SK-N-SH (cell line): ENCODE results near the gene FBXO10. TPM values are rescaled to one million over a fixed set of nuclear protein-coding genes. Genes with fewer than 3 reads are reported as not detected.

Experiments
- CTCF ChIA-PET: fragments of 300-600, 350-600 bp; formaldehyde crosslinking; extraction: SDS; loops from one replicate; lab custom pipeline; 2021; lab: Yijun Ruan, JAX
- POLR2A ChIA-PET: fragments of 350-600 bp; sonication (Branson Sonifier 250); formaldehyde crosslinking; extraction: SDS; loops from one replicate; lab custom pipeline; 2020; ENCODE audit warnings: antibody characterized with exemption, inconsistent platforms; lab: Yijun Ruan, JAX
- DNase-seq: peaks from one replicate; pipeline ENCODE4 v3.0.0; 2012
- H2AFZ ChIP-seq: fragments of 200-600 bp; sonication (generic); 2 replicates; pipeline ENCODE4 v1.8.1; 2016; ENCODE audit warnings: antibody characterized with exemption, mild to moderate bottlenecking, low read depth
- H3F3A ChIP-seq: fragments of 200-600 bp; sonication (generic); replicated peaks from 2 replicates; pipeline ENCODE3; 2016; ENCODE audit warnings: antibody characterized with exemption, mild to moderate bottlenecking; ENCODE audit not compliant: insufficient read depth
- H3K27ac ChIP-seq, 2 experiments: fragments of 200-500 bp in 1 of 2; fragments of 200-600 bp in 1 of 2; sonication (Bioruptor generic) in 1 of 2; sonication (generic), shearing (Covaris generic) in 1 of 2; 2 replicates each; pipeline versions ENCODE4 v1.5.1 to v1.6.1; 2014 to 2016; ENCODE audit warnings: low read depth in 2 of 2, inconsistent platforms in 1 of 2, low read length in 1 of 2, mild to moderate bottlenecking in 1 of 2, mixed read lengths in 1 of 2
- H3K27me3 ChIP-seq: fragments of 200-600 bp; sonication (generic), shearing (Covaris generic); 2 replicates; pipeline ENCODE4 v1.6.1; 2016; ENCODE audit warnings: mixed run types; ENCODE audit not compliant: insufficient read depth
- H3K36me3 ChIP-seq, 2 experiments: fragments of 200-500 bp in 1 of 2; fragments of 200-600 bp in 1 of 2; sonication (Bioruptor generic) in 1 of 2; sonication (generic) in 1 of 2; replicated peaks in 1 of 2; 2 replicates each; pipeline versions ENCODE3 to v1.5.1; 2014 to 2016; ENCODE audit warnings: low read length in 1 of 2, mild to moderate bottlenecking in 1 of 2; ENCODE audit not compliant: insufficient read depth in 2 of 2, control insufficient read depth in 1 of 2
- H3K4me1 ChIP-seq, 2 experiments: fragments of 200-500 bp in 1 of 2; fragments of 200-600 bp in 1 of 2; sonication (Bioruptor generic) in 1 of 2; sonication (generic), shearing (Covaris generic) in 1 of 2; 2 replicates each; pipeline versions ENCODE4 v1.5.1 to v1.6.1; 2014 to 2016; ENCODE audit warnings: low read depth in 1 of 2, low read length in 1 of 2, mixed run types in 1 of 2; ENCODE audit not compliant: insufficient read depth in 2 of 2, control insufficient read depth in 1 of 2
- H3K4me2 ChIP-seq: fragments of 200-600 bp; sonication (generic), shearing (Covaris generic); 2 replicates; pipeline ENCODE4 v1.6.1; 2017; ENCODE audit warnings: mixed run types
- H3K4me3 ChIP-seq, 2 experiments: fragments of 200-500 bp in 1 of 2; fragments of 200-600 bp in 1 of 2; sonication (Bioruptor generic) in 1 of 2; sonication (generic), shearing (Covaris generic) in 1 of 2; 2 replicates each; pipeline versions ENCODE4 v1.5.1 to v1.8.1; 2014 to 2016; ENCODE audit warnings: low read depth in 2 of 2, inconsistent platforms in 1 of 2, low read length in 1 of 2, mild to moderate bottlenecking in 1 of 2, mixed read lengths in 1 of 2, moderate library complexity in 1 of 2
- H3K79me2 ChIP-seq: fragments of 200-600 bp; sonication (generic); 2 replicates; pipeline ENCODE4 v1.8.1; 2017; ENCODE audit warnings: mild to moderate bottlenecking; ENCODE audit not compliant: insufficient read depth
- H3K9ac ChIP-seq: fragments of 200-600 bp; sonication (generic); 2 replicates; pipeline ENCODE4 v1.6.1; 2017; ENCODE audit warnings: mixed run types
- H3K9me2 ChIP-seq: fragments of 200-600 bp; sonication (generic); 2 replicates; pipeline ENCODE4 v1.6.1; 2017; ENCODE audit warnings: mixed run types
- H3K9me3 ChIP-seq: fragments of 200-600 bp; sonication (generic); 2 replicates; pipeline ENCODE4 v1.6.1; 2017; ENCODE audit warnings: mixed run types, mild to moderate bottlenecking, moderate library complexity
- H4K20me1 ChIP-seq: fragments of 200-600 bp; sonication (generic); 2 replicates; pipeline ENCODE4 v1.6.1; 2017; ENCODE audit warnings: mild to moderate bottlenecking, mixed run types; ENCODE audit not compliant: insufficient read depth
- CTCF ChIP-seq: fragments of 200-600 bp; sonication (generic); IDR thresholded peaks from 2 replicates; pipeline ENCODE4 v1.6.1; 2017; ENCODE audit warnings: antibody characterized with exemption, mild to moderate bottlenecking, moderate library complexity
- ELF1 ChIP-seq: IDR thresholded peaks from 2 replicates; pipeline ENCODE4 v1.4.0; 2012
- EP300 ChIP-seq, 2 experiments: IDR thresholded peaks; 2 replicates each; pipeline versions ENCODE4 v1.4.0 to v1.6.1; 2012; ENCODE audit warnings: borderline replicate concordance in 1 of 2, low read depth in 1 of 2, low read length in 1 of 2
- EZH2phosphoT487 ChIP-seq: fragments of 200-600 bp; sonication (generic); IDR thresholded peaks from 2 replicates; pipeline ENCODE4 v1.6.1; 2017; ENCODE audit warnings: low read depth, mixed run types, mild to moderate bottlenecking, antibody characterized with exemption, moderate library complexity, borderline replicate concordance
- FOSL2 ChIP-seq: IDR thresholded peaks from 2 replicates; pipeline ENCODE4 v1.4.0; 2012; ENCODE audit warnings: low read depth, mild to moderate bottlenecking, moderate library complexity, borderline replicate concordance
- FOXJ3 ChIP-seq: sonication (generic); formaldehyde crosslinking; IDR thresholded peaks from 2 replicates; pipeline ENCODE4 v1.5.1; 2020; ENCODE audit warnings: mild to moderate bottlenecking, missing genetic modification reagents
- FOXM1 ChIP-seq: IDR thresholded peaks from 2 replicates; pipeline ENCODE4 v1.4.0; 2012; ENCODE audit warnings: low read depth, mild to moderate bottlenecking
- GABPA ChIP-seq: IDR thresholded peaks from 2 replicates; pipeline ENCODE4 v1.4.0; 2012; ENCODE audit warnings: low read depth, mild to moderate bottlenecking
- POLR2AphosphoS5 ChIP-seq: IDR thresholded peaks from 2 replicates; pipeline ENCODE4 v1.6.1; 2012; ENCODE audit warnings: low read depth, low read length
- RFX5 ChIP-seq: IDR thresholded peaks from 2 replicates; pipeline ENCODE4 v1.6.1; 2012; ENCODE audit warnings: mild to moderate bottlenecking, improper control_type of control experiment, low read length
- RXRA ChIP-seq: IDR thresholded peaks from 2 replicates; pipeline ENCODE4 v1.4.0; 2012; ENCODE audit warnings: low read depth, mild to moderate bottlenecking, borderline replicate concordance
- SMC3 ChIP-seq: IDR thresholded peaks from 2 replicates; pipeline ENCODE4 v1.6.1; 2012; ENCODE audit warnings: low read depth, low read length, improper control_type of control experiment
- TAF1 ChIP-seq: IDR thresholded peaks from 2 replicates; pipeline ENCODE4 v1.6.1; 2012; ENCODE audit warnings: low read depth, mild to moderate bottlenecking, low read length, moderate library complexity, borderline replicate concordance
- TEAD4 ChIP-seq: IDR thresholded peaks from 2 replicates; pipeline ENCODE4 v1.4.0; 2012; ENCODE audit warnings: mild to moderate bottlenecking, borderline replicate concordance; ENCODE audit not compliant: insufficient read depth
- YY1 ChIP-seq: IDR thresholded peaks from 2 replicates; pipeline ENCODE4 v1.4.0; 2012; ENCODE audit warnings: low read depth, mild to moderate bottlenecking
- WGBS: methylation state at CpG from one replicate; pipeline ENCODE4 v1.1.6; 2017; ENCODE audit warnings: low lambda C conversion rate; 5-methylcytosine and 5-hydroxymethylcytosine counted together
- polyA plus RNA-seq, 3 experiments: library from polyadenylated mRNA; depleted of rRNA; stranded (reverse); fragments of >200 nt; gene quantifications; 2 replicates each; pipeline ENCODE4 v1.2.3, GENCODE V29; 2012
- TF ChIP-seq, protein P1 (sequence below): fragments of 150-350 bp; IDR thresholded peaks from 2 replicates; pipeline ENCODE4 v1.6.1; 2017; ENCODE audit warnings: antibody characterized with exemption, low read length, low read depth, borderline replicate concordance
- TF ChIP-seq, protein P2 (sequence below): IDR thresholded peaks from 2 replicates; pipeline ENCODE4 v1.4.0; 2012; ENCODE audit warnings: low read depth, borderline replicate concordance
- TF ChIP-seq, protein P3 (sequence below): fragments of 150-350 bp; IDR thresholded peaks from 2 replicates; pipeline ENCODE4 v1.6.1; 2016; ENCODE audit warnings: mild to moderate bottlenecking, low read depth, low read length

Gene FBXO10
- polyA plus RNA-seq, 1 of the 3 experiments (the other 2 are of a cell fraction), result 10.1 TPM

GRCh38 chr9:37517923-37518322 is 58.3 kb downstream of the FBXO10 start (continued):
- TF ChIP-seq EP300 (IDR thresholded peaks at IDR 0.05; ENCODE audit: borderline replicate concordance in 1 of 2, low read depth in 1 of 2, low read length in 1 of 2) (no peak), RFX5 (no peak), EZH2phosphoT487 (no peak), FOSL2 (no peak), SMC3 (no peak)

- Histone ChIP-seq H3K36me3 (peaks cover 0 to 16% of the 10 kb centered on the region in 2 experiments), H3F3A (peaks cover under 1% of the 10 kb centered on the region), H3K4me3 (no peak overlapping the region), H3K9ac (no peak overlapping the region), H3K9me3 (no peaks in the 10 kb centered on the region), H3K27ac (no peak overlapping the region), H4K20me1 (no peaks in the 10 kb centered on the region), H3K27me3 (no peaks in the 10 kb centered on the region), H3K4me2 (no peak overlapping the region), H3K79me2 (no peaks in the 10 kb centered on the region), H2AFZ (no peak overlapping the region), H3K4me1 (no peaks in the 10 kb centered on the region), H3K9me2 (no peaks in the 10 kb centered on the region)
- TF ChIP-seq FOXM1, result no peak
- TF ChIP-seq FOSL2, result no peak
- no peak for TF ChIP-seq GABPA
- no peak for TF ChIP-seq SMC3
- TF ChIP-seq EZH2phosphoT487, result no peak
- WGBS, result 96% methylated on average over 10 of the region's 14 CpGs
- DNase-seq, result no peak
- POLR2A ChIA-PET, result no interaction called here
- CTCF ChIA-PET, result no interaction called here
Measured at GRCh38 chr9:37515620-37516258, 60.4 kb downstream of the FBXO10 start.

- DNase-seq, result no peak
- CTCF ChIA-PET, result no interaction called here
- Histone ChIP-seq H4K20me1 (no peaks in the 10 kb centered on the region), H3F3A (peaks cover 2% of the 10 kb centered on the region), H3K27ac (no peak overlapping the region), H3K36me3 (peaks cover 0 to 16% of the 10 kb centered on the region in 2 experiments), H2AFZ (no peak overlapping the region), H3K9ac (no peak overlapping the region), H3K9me3 (no peaks in the 10 kb centered on the region), H3K4me3 (no peak overlapping the region), H3K9me2 (no peaks in the 10 kb centered on the region), H3K4me1 (no peaks in the 10 kb centered on the region), H3K4me2 (no peak overlapping the region), H3K79me2 (no peaks in the 10 kb centered on the region), H3K27me3 (no peaks in the 10 kb centered on the region)
- POLR2A ChIA-PET, result no interaction called here
- WGBS, result 93% methylated on average over 7 of the region's 7 CpGs
- TF ChIP-seq EZH2phosphoT487 (no peak), RFX5 (no peak), FOXJ3 (no peak), TEAD4 (no peak), TAF1 (no peak), RXRA (no peak), ELF1 (no peak), POLR2AphosphoS5 (no peak), CTCF (no peak), YY1 (no peak)
- TF ChIP-seq, protein P1, sequence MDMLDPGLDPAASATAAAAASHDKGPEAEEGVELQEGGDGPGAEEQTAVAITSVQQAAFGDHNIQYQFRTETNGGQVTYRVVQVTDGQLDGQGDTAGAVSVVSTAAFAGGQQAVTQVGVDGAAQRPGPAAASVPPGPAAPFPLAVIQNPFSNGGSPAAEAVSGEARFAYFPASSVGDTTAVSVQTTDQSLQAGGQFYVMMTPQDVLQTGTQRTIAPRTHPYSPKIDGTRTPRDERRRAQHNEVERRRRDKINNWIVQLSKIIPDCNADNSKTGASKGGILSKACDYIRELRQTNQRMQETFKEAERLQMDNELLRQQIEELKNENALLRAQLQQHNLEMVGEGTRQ, result no peak
- TF ChIP-seq, protein P2, sequence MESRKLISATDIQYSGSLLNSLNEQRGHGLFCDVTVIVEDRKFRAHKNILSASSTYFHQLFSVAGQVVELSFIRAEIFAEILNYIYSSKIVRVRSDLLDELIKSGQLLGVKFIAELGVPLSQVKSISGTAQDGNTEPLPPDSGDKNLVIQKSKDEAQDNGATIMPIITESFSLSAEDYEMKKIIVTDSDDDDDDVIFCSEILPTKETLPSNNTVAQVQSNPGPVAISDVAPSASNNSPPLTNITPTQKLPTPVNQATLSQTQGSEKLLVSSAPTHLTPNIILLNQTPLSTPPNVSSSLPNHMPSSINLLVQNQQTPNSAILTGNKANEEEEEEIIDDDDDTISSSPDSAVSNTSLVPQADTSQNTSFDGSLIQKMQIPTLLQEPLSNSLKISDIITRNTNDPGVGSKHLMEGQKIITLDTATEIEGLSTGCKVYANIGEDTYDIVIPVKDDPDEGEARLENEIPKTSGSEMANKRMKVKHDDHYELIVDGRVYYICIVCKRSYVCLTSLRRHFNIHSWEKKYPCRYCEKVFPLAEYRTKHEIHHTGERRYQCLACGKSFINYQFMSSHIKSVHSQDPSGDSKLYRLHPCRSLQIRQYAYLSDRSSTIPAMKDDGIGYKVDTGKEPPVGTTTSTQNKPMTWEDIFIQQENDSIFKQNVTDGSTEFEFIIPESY, result no peak
- TF ChIP-seq, protein P3, sequence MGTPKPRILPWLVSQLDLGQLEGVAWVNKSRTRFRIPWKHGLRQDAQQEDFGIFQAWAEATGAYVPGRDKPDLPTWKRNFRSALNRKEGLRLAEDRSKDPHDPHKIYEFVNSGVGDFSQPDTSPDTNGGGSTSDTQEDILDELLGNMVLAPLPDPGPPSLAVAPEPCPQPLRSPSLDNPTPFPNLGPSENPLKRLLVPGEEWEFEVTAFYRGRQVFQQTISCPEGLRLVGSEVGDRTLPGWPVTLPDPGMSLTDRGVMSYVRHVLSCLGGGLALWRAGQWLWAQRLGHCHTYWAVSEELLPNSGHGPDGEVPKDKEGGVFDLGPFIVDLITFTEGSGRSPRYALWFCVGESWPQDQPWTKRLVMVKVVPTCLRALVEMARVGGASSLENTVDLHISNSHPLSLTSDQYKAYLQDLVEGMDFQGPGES, result no peak
Measured at GRCh38 chr9:37514999-37515398, 61.2 kb downstream of the FBXO10 start.
